GM18867 (cell line): ENCODE results near the gene GULP1.
"Not testable (repeated sequence)": the region's sequence is repeated elsewhere in the genome, so short reads cannot be mapped to it uniquely, and the experiment has no call there.

ENCODE experiments used
- ATAC-seq: cut with Tn5 transposase; IDR thresholded peaks from one replicate; pipeline ENCODE4 v1.9.1; 2021; ENCODE audit warnings: mild to moderate bottlenecking, moderate library complexity; ENCODE audit not compliant: unreplicated experiment

Gene GULP1

DNA sequence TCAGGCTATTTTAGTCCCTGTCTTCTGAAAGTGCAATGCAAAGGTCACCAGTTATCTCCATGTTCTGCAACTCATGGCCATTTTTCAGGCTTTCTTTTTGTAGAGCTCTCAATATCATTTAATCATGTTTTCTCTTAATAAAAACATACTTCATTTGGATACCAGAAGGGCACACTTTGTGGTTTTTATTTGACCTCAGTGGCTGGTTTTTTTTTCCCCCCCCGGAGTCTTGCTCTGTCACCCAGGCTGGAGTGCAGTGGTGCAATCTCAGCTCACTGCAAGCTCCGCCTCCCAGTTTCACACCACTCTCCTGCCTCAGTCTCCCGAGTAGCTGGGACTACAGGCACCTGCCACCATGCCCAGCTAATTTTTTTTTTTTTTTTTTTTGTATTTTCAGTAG is 174.4 kb downstream of the GULP1 start:
- not testable (repeated sequence) for ATAC-seq

DNA sequence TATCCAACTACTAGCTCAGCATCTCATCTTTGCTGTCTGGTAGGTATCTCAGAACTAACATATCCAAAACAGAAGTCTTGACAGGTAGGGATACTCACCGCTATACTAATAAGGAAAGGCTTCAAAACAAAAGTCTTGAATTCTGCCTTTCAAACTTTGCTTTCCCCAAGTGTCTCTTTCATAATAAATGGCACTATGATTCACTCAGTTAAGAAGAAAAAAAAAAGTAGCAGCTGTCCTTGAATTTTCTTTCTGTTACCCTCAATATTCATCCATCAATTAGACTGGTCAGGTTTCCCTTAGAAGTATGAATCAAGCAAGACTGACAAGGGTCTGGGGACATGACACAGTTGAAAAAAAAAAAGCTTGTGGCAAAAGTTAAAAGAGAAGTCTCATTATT is 175.1 kb downstream of the GULP1 start:
- ATAC-seq: no peak

DNA sequence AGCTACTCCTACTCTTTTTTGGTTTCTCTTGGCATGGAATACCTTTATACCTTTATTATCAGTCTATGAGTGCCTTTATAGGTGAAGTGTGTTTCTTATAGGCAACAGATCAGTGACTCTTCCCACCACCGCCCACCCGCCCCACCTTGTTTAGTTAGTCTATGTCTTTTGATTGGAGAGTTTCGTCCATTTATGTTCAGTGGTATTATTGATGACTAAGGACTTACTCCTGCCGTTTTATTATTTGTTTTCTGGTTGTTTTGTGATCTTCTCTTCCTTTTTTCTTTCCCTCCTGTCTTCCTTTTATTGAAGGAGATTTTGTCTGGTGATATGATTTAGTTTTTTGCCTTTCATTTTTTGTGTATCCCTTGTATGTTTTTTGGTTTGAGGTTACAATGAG is 179.5 kb downstream of the GULP1 start:
- no peak for ATAC-seq

DNA sequence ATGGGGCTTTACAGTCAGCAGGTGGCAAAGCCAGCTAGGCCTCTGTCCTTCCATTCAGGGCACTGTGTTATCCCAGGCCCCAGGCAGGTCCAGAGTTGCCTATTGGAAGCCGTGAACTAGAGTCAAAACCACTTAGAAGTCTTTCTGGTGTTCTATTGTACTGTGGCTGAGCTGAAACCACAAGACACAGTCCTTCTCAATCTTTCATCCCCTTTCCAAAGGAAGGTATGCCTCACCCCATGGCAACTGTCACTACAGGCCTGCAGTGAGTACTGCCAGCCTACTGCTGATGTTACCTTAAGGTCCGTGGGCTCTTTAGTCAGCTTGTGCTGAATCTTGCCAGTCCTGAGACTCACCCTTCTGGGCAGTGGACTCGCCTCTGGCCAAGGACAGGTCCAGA is 181.6 kb downstream of the GULP1 start:
- ATAC-seq: no peak

DNA sequence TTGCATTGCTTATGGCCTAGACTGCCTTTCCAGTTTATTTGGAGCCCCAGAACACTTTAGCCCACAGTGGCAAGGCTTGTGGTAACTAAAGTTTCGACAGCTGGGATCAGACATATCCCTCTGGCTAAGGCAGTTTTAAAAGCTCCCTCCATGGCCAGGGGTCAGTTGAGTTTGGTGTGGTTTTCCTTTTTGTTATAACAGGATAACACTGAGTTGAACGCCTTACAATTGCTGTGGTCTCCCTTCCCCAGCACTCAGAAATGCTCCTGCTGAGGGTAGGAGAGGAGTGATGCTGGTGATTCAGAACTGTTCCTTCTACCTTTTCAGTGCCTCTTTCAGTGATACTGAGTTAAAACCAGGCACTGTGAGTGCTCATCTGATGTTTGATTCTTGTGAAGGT is 182.6 kb downstream of the GULP1 start:
- no peak for ATAC-seq

DNA sequence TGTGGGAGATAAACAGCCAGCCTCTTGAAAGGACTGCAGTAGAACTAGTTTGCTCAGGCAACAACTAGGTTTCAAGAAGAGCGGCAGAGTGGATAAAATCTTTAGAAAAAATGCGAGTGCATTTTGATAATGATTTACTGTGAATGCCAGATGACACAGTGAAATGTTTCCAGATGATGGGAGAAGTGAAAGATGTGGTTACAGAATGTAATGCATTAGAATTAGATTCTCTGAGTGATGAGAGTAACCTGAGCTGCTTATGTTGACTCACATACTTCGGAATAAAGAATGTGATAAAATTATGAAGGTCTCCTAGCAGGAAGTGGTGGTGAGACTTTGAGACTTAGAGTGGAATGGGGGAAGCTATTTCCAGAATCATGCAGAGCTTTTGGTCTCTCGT is 184.3 kb downstream of the GULP1 start:
- ATAC-seq: no peak

DNA sequence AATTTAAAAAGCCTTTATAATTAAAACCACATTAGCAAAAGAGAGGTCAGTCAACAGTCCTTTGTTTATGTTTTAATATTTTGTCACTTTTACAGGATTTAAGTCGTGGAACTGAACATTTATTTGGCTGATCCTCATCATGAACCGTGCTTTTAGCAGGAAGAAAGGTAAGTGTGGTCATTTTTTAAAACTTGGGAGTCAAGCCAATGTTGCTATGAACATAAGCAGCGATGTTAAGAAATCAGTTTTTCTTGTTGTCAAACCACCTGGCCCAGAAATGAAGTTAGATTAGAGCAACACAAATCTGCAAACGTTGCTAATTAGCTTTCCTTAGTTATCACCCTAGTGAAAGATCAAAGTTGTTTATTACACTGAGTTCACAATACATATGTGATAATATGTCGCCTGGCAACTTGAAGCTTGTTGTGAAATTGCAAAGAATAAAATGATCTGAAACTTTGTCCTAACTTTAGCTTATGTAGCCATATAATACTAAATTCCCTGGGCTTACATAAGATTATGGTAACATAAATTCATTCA is 186.0 kb downstream of the GULP1 start:
- ATAC-seq: no peak

DNA sequence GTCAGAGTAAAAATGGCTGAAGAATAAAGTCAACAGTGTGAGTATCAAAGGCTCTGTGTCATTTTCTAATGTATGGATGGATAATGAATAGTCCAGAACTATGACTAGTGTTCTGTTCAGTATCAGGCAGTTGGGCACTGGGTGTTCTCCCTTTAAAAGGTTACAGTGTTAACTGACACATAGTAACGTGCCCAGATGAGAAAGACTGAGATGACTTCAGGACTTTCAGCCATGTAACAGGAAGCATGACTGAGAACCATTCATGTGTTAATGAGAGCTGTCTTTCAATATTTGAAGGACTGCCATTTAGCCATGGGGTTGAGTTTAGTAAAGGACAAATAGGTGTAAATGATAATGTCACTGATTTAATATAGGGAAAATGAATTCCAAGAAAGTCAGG is 187.1 kb downstream of the GULP1 start:
- ATAC-seq: peak; percentile 99

DNA sequence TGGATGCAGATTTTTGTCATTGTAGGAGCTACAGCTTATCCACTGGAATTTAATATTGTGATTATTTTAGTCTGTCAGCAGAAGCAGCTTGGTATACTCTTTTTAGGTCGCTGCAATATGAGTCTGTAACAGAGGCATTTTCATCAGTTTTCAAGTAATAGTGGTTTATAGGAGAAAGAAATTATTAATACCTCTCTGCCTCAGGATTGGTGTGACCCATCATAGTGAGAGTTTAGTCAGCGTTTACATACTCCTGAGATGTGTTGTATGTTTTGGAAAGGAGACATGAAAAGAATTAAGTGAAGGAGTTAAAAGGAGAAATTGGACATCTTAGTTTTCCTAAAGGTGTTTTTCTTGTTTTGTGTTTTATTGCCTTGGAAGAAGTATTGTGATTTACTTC is 189.8 kb downstream of the GULP1 start:
- no peak for ATAC-seq

DNA sequence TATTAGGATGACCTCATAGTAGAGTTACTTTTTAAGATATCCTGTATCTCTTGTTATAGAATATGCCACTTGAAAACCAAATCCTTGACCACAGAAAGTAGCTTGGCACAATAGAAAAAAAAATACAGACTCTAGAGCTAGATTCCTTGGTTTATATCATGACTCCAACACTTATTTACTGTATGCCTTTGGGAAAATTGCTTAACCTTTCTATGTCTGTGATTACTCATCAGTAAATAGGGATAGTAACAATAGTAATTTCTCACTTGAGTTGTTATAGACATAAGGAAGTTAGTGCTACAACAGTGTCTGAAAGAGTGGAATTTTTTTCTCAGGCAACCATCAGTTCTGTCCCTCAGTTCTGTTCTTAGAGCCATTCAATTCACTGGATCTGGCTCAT is 193.8 kb downstream of the GULP1 start:
- ATAC-seq: no peak

DNA sequence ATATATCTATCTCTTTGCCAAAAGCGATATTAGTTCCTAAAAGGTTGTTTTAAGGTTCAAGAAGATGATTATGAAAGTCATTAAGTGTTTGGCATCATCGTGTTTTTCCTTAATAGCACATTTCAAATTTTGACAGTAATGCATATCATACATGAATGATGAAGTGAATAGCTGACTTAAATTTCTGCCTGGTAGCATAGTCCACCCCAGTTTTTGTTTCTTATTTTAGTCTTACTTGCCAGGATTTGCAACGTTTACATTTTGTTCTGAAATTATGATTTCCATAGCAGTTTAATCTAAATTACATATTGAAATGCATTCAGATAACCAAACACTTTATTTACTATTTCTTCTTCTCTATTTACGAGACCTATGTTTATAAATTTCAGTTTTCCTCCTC is 201.1 kb downstream of the GULP1 start:
- ATAC-seq: no peak

DNA sequence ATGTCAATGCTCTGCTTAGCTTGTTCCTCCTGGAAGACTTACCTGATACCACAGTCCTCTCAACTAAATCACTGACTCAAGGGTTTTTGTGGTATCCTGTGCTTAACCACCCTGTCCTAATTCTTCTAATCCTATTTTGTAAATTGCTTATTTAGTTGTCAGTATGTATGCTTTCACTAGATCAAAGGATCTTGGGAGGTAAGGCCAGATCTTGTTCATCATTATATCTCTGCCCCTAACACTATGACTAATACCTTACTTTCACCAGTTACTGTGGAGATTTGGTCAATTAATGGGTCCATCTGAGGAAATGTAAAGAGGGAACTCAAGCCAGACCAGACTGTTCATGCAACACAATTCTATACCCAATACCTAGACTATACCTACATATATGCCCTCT is 203.2 kb downstream of the GULP1 start:
- ATAC-seq: no peak

DNA sequence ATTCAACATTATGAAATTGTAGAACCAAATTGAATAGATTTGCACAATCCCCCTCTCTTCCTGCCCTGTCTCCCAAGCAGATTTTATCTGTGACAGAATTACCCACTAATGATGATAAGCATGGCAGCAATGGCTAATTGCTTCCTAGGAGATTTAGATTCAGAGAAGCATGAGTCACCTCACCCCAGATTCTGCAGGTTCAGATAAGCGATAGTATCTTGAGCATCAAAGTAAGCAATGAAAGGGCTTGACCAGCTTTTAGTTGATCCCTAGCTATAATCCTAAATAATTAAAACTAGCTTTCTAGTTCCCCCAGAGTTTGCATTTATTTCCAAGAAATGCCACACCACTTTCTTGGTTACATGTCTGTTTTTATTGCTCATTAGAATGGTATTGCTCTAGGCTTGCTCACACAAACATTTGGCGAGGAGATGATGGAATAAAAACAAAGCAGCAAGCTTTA is 204.3 kb downstream of the GULP1 start:
- ATAC-seq: no peak

DNA sequence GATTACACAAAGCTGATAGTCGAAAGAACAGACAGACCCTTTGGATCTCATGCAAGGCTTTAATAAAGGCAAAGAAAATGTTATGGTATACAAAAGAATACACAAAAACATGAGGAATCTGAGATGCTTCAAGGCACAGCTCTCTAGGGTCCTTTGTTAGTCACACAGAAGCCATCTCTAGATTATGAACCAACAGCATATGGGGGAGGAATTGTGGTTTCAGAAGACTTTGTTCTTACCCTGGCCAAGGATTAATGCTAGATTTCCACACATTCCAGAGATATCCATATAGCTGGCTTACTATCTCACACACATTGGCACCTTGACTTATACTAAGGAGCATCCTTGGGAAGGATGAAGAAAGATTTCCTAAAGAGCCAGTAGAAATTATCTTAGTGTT is 206.1 kb downstream of the GULP1 start:
- ATAC-seq: no peak

DNA sequence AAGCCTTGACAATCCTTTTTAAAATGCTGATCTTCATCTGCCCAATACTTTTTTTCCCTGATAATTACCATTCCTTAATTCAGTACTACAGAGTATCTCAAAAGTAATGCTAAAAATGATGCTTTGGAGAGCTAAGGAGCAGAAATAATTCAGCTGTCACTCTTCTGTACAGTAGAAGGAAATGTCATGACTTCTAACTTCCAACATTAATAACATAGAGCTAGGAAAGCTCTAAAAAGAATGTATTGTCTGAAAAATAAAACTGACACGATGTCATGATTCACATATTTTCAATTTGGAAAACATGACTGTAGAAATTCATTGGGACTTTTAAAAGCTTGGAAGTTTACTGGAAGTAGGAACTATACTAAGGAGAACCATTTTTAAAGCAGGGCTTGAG is 212.3 kb downstream of the GULP1 start:
- no peak for ATAC-seq

DNA sequence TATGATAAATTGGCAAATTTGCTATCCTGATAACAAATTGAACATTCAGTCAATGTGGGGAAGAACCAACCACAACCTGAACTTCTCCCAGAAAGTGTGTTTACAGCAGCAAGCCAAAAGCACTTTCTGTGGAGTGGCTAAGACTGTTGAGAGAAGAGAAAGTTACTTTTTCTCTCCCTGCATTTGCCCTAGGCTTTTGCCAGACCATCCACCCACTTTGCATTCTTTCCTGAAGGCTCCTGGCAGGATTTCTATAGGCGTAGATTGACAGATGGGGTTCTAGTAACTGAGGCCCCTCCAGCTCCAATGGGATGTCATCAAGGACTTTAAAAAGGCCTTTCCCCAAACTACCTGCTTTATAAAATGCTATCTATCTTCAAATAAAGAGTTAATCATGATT is 215.2 kb downstream of the GULP1 start:
- no peak for ATAC-seq

DNA sequence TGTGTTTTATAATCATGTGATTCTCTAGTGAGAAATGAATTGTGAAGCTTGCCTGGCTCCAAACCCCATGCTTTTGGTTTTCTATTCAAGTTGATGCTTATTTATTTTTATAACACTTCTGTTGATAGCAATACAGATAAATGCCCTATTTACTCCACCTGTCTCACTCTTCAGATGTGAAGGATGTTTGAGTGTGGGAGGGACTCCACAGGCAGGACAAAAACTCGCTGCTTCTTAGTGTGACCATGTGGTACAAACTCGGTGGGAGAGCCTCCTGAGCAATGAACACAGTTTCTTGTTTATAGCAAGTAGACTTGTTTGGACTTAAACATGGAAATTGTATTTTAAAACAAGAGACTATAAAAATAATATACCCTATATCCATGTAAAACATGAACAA is 219.7 kb downstream of the GULP1 start:
- ATAC-seq: no peak

DNA sequence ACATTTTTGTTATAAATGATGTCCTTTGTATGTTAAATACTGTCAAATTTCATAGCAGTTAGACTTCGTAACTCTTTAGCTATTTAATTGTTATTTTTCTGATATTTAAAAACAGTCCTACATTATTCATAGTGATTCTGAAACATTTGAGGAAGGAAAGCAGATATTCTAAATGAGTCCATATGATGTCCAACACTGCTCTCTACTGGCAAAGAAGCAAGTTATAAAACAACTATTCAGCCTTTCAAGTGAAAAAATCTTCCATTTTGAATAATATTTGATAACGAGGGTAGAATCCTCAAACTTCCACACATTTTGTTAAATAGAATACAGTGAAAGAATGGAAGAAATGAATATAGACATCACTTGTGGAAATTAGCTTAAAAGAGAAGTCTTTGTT is 220.8 kb downstream of the GULP1 start:
- ATAC-seq: peak; percentile 73

DNA sequence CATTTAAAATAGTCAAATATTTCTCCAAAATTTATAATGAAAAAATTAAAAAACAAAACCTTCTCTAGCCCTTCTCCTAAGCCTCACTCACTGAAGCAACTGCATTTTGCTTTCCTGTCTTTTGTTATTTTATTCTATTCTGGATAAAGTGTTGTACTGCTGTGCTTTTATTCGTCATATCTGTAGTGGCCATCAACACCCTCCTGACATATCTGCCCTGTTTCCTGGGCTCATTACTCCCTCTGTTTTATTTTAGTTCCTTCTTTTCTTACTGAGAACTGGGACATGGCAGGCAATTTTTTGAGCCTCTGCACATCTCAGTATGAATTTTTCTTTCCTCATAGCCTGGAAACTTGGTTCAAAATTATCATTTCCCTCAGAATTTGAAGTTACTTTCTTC is 224.2 kb downstream of the GULP1 start:
- ATAC-seq: no peak

DNA sequence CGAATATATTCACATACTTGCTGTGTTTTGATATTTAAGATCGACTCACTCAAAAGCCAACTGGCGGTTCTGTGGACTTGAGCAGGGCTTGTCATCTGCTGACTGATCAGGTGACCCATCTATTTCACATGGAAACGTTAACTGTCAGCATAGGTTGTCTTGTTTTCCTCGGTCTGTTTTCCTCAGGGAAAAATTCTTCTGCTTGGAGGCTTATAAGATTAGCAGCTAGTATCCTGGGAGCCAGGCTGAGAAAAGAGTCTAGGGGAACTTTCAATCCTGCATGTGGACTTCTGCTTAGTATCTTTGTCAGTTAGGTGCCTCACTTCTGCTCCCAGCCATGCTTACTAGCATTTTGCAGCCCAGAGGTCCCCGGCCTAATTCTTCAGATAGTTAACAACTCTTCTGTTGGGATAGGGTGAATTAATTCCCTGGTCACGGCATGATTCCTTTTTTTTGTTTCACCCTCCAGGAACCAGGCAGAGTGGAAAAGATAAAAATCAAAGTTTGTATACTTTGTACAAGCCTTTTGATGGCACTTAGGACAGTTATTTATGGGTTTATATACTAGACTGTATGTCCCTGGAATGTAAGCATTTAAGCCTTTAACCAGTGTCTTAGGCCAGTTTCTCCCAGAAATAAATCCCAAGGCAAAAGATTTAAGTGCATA is 226.0 kb downstream of the GULP1 start:
- no peak for ATAC-seq

DNA sequence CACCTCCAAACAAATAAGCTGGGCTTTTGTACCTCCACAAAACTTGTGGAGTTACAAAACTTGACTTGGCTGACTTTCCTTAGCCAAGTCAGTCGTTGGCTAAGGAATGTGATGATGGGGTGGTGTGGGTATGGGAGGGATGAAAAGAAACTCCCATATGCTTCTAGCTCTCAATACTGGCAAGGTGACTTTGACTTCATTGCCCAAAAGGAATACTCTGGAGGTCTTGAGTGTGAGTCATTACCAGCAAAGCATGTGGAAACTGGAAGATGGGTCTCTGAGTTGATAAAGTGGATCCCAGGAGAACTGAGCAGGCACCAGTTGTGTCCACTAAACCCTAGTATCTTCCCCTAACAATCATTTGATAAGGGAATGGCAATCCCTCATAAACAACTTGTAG is 226.7 kb downstream of the GULP1 start:
- no peak for ATAC-seq

DNA sequence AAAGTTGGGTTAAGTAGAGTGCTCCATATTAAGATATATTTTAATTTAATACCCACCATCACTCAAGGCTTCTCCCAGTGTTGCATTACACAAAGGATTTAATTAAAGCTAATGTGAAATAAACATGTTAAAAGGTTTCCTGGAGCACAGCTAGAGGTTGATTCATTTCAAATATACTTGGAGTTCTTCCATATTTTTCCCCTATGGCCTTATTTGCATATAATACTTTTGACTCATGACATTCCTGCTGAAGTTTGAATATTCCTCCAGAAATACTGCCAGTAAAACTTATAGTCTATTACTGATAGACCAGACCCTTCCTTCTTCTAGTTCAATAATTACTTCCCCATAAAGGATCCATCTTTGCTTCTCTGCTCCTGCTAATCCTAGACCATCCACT is 227.5 kb downstream of the GULP1 start:
- no peak for ATAC-seq

DNA sequence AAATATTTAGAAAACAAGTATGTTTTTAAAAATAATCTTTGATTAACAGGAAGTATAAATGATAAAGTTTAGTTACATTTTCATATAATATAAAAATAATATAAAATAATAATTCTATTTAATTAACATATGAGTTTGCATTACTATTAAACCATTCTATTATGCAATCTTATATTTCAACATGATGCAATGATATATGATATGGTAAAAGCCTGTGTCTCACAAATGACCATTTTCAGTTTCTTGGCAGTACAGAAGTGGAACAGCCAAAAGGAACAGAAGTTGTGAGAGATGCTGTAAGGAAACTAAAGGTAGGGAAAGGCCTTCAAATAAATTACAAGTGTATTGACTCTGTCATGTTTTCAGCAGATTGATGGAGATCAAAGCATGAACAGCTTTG is 230.8 kb downstream of the GULP1 start:
- ATAC-seq: no peak
